ENCODE measurements around the gene TRAM2.

TRAM2 gene

DNA sequence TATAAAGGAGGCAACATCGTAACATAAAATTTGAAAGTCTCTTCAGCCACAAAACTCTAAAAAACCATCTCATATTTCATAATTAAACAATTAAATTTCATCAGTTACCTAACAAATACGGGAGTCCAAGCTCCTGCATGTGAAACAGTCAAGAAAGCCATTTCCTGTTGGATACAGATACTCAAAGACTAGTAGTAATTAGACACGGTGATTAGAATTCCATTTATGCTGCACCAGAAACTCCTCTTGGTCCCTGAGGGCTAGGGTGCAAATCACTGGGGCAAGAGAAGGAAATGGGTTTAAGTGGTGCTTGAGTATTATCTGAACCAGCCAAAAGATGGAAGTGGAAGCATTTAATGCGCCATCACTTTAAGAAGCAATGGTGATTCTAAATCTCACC lies 27.4 kb downstream of the TRAM2 start:
- Histone ChIP-seq H3K18ac (ENCODE audit: low read length) (no peak overlapping the region), H3K4me1 (ENCODE audit: control insufficient read depth in 2 of 2, insufficient read depth in 1 of 2, low read depth in 1 of 2, low read length in 2 of 2) (peaks cover 15 to 34% of the 10 kb centered on the region in 2 donors)
- 100% methylated on average over 1 of the region's 4 CpGs; no CpG with 5 or more reads in 1 of the 2 donors for WGBS, 2 donors (ENCODE audit: extremely low coverage in 2 of 2, insufficient read length in 2 of 2, insufficient replicate concordance in 1 of 2)

GRCh38 chr6:52548999-52549398 lies 27.9 kb downstream of the TRAM2 start:
- Histone ChIP-seq H3K36me3 (replicated peaks in 1 of 2; ENCODE audit: control insufficient read depth in 2 of 2, insufficient read depth in 2 of 2, low read length in 2 of 2) (peaks cover 0 to 2% of the 10 kb centered on the region in 2 donors), H3K18ac (ENCODE audit: low read length) (no peak overlapping the region), H2AFZ (ENCODE audit: low read length) (no peak overlapping the region), H3K14ac (ENCODE audit: low read length) (no peak overlapping the region), H3K9me3 (replicated peaks in 1 of 2; ENCODE audit: control insufficient read depth in 2 of 2, insufficient read depth in 1 of 2, low read depth in 1 of 2, low read length in 2 of 2) (no peaks in the 10 kb centered on the region), H2BK5ac (ENCODE audit: low read length) (no peak overlapping the region), H3K27ac (replicated peaks; ENCODE audit: low read length) (no peak overlapping the region), H3K4me3 (ENCODE audit: low read length in 2 of 2) (no peak overlapping the region), H4K8ac (ENCODE audit: low read depth, low read length) (no peak overlapping the region), H2BK120ac (ENCODE audit: low read depth, low read length) (no peak overlapping the region), H2AK5ac (ENCODE audit: low read depth, low read length) (no peak overlapping the region), H3K79me1 (ENCODE audit: low read depth, low read length) (peaks cover 4% of the 10 kb centered on the region), H3K23ac (ENCODE audit: low read depth, low read length, poor library complexity) (no peak overlapping the region), H4K91ac (ENCODE audit: low read depth, low read length, poor library complexity) (no peak overlapping the region), H3K4me2 (ENCODE audit: insufficient read depth, low read length, poor library complexity, severe bottlenecking) (no peak overlapping the region), H2BK15ac (ENCODE audit: low read length) (no peak overlapping the region), H3K4ac (ENCODE audit: low read length) (no peak overlapping the region), H2BK12ac (ENCODE audit: low read length) (no peak overlapping the region), H3K9ac (ENCODE audit: low read depth, low read length, poor library complexity) (no peak overlapping the region), H3K4me1 (ENCODE audit: control insufficient read depth in 2 of 2, insufficient read depth in 1 of 2, low read depth in 1 of 2, low read length in 2 of 2) (peaks cover 19 to 37% of the 10 kb centered on the region in 2 donors), H3K27me3 (ENCODE audit: control insufficient read depth in 3 of 3, insufficient read depth in 3 of 3, low read depth in 1 of 3, low read length in 3 of 3) (no peaks in the 10 kb centered on the region)
- no peak for DNase-seq (ENCODE audit: low spot score)
- WGBS, 2 donors (ENCODE audit: extremely low coverage in 2 of 2, insufficient read length in 2 of 2, insufficient replicate concordance in 1 of 2), result no CpG with 5 or more reads among the region's 5 CpGs

More for the DNA sequence above, 27.4 kb downstream of the TRAM2 start:
- no peak overlapping the region for H3K23ac ChIP-seq (ENCODE audit: low read depth, low read length, poor library complexity)
- H3K4me2 ChIP-seq (ENCODE audit: insufficient read depth, low read length, poor library complexity, severe bottlenecking), result no peak overlapping the region
- H4K91ac ChIP-seq (ENCODE audit: low read depth, low read length, poor library complexity), result no peak overlapping the region
- H2BK120ac ChIP-seq (ENCODE audit: low read depth, low read length), result no peak overlapping the region
- H3K4ac ChIP-seq (ENCODE audit: low read length), result no peak overlapping the region
- no peak overlapping the region for H4K8ac ChIP-seq (ENCODE audit: low read depth, low read length)
- no peak overlapping the region for H2AK5ac ChIP-seq (ENCODE audit: low read depth, low read length)
- H3K9ac ChIP-seq (ENCODE audit: low read depth, low read length, poor library complexity), result no peak overlapping the region
- H2BK5ac ChIP-seq (ENCODE audit: low read length), result no peak overlapping the region
- no peak overlapping the region for H2AFZ ChIP-seq (ENCODE audit: low read length)
- H3K36me3 ChIP-seq (replicated peaks in 1 of 2; ENCODE audit: control insufficient read depth in 2 of 2, insufficient read depth in 2 of 2, low read length in 2 of 2), result no peaks in the 10 kb centered on the region
- no peak for DNase-seq (ENCODE audit: low spot score)
- no peak overlapping the region for H2BK12ac ChIP-seq (ENCODE audit: low read length)
- H3K27ac ChIP-seq (replicated peaks; ENCODE audit: low read length), result no peak overlapping the region
- H3K27me3 ChIP-seq (ENCODE audit: control insufficient read depth in 3 of 3, insufficient read depth in 3 of 3, low read depth in 1 of 3, low read length in 3 of 3), result no peaks in the 10 kb centered on the region
- peaks cover 4% of the 10 kb centered on the region for H3K79me1 ChIP-seq (ENCODE audit: low read depth, low read length)
- H3K14ac ChIP-seq (ENCODE audit: low read length), result no peak overlapping the region
- H3K9me3 ChIP-seq (replicated peaks in 1 of 2; ENCODE audit: control insufficient read depth in 2 of 2, insufficient read depth in 1 of 2, low read depth in 1 of 2, low read length in 2 of 2), result no peaks in the 10 kb centered on the region
- H2BK15ac ChIP-seq (ENCODE audit: low read length), result no peak overlapping the region
- H3K4me3 ChIP-seq (ENCODE audit: low read length in 2 of 2), result no peak overlapping the region

DNA sequence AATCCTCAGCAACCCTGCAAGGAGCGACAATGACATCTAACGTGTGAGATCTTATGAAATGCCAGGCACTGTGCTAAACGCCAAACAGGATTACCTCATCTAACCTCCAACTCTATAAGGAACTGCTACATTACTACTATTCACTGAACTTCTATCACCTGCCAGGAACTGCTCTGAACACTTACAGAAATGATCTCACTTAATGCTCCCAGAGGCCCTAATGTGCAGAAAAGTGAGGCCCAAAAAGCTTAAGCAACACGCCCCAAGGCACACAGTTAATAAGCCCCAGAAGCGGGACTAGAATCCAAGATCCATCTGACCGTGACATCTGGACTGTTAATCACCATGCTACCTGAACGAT lies 28.5 kb downstream of the TRAM2 start:
- no peak for DNase-seq (ENCODE audit: low spot score)
- no peak overlapping the region for H2BK5ac ChIP-seq (ENCODE audit: low read length)
- H3K14ac ChIP-seq (ENCODE audit: low read length), result no peak overlapping the region
- no peak overlapping the region for H3K18ac ChIP-seq (ENCODE audit: low read length)
- H2BK12ac ChIP-seq (ENCODE audit: low read length), result no peak overlapping the region
- H2BK15ac ChIP-seq (ENCODE audit: low read length), result no peak overlapping the region
- H3K9me3 ChIP-seq (replicated peaks in 1 of 2; ENCODE audit: control insufficient read depth in 2 of 2, insufficient read depth in 1 of 2, low read depth in 1 of 2, low read length in 2 of 2), result no peaks in the 10 kb centered on the region
- no CpG with 5 or more reads among the region's 7 CpGs for WGBS, 2 donors (ENCODE audit: extremely low coverage in 2 of 2, insufficient read length in 2 of 2, insufficient replicate concordance in 1 of 2)
- no peak overlapping the region for H3K23ac ChIP-seq (ENCODE audit: low read depth, low read length, poor library complexity)
- H2AFZ ChIP-seq (ENCODE audit: low read length), result no peak overlapping the region
- no peak overlapping the region for H4K91ac ChIP-seq (ENCODE audit: low read depth, low read length, poor library complexity)
- no peak overlapping the region for H3K4ac ChIP-seq (ENCODE audit: low read length)
- H4K8ac ChIP-seq (ENCODE audit: low read depth, low read length), result no peak overlapping the region
- no peak overlapping the region for H3K9ac ChIP-seq (ENCODE audit: low read depth, low read length, poor library complexity)
- H3K79me1 ChIP-seq (ENCODE audit: low read depth, low read length), result peaks cover 4% of the 10 kb centered on the region
- peaks cover 0 to 2% of the 10 kb centered on the region in 2 donors for H3K36me3 ChIP-seq (replicated peaks in 1 of 2; ENCODE audit: control insufficient read depth in 2 of 2, insufficient read depth in 2 of 2, low read length in 2 of 2)
- H2AK5ac ChIP-seq (ENCODE audit: low read depth, low read length), result no peak overlapping the region
- peaks cover 25 to 37% of the 10 kb centered on the region in 2 donors for H3K4me1 ChIP-seq (ENCODE audit: control insufficient read depth in 2 of 2, insufficient read depth in 1 of 2, low read depth in 1 of 2, low read length in 2 of 2)
- H3K27me3 ChIP-seq (ENCODE audit: control insufficient read depth in 3 of 3, insufficient read depth in 3 of 3, low read depth in 1 of 3, low read length in 3 of 3), result no peaks in the 10 kb centered on the region
- no peak overlapping the region for H3K27ac ChIP-seq (replicated peaks; ENCODE audit: low read length)
- H2BK120ac ChIP-seq (ENCODE audit: low read depth, low read length), result no peak overlapping the region
- H3K4me3 ChIP-seq (ENCODE audit: low read length in 2 of 2), result no peak overlapping the region
- no peak overlapping the region for H3K4me2 ChIP-seq (ENCODE audit: insufficient read depth, low read length, poor library complexity, severe bottlenecking)

- DNase-seq (ENCODE audit: low spot score), result no peak
- H3K14ac ChIP-seq (ENCODE audit: low read length), result no peak overlapping the region
- peaks cover 4% of the 10 kb centered on the region for H3K79me1 ChIP-seq (ENCODE audit: low read depth, low read length)
- no peak overlapping the region for H4K91ac ChIP-seq (ENCODE audit: low read depth, low read length, poor library complexity)
- H3K4me1 ChIP-seq (ENCODE audit: control insufficient read depth in 2 of 2, insufficient read depth in 1 of 2, low read depth in 1 of 2, low read length in 2 of 2), result peaks cover 25 to 35% of the 10 kb centered on the region in 2 donors
- no peak overlapping the region for H3K18ac ChIP-seq (ENCODE audit: low read length)
- no peak overlapping the region for H2BK15ac ChIP-seq (ENCODE audit: low read length)
- no peak overlapping the region for H3K4ac ChIP-seq (ENCODE audit: low read length)
- no CpG with 5 or more reads among the region's 9 CpGs for WGBS, 2 donors (ENCODE audit: extremely low coverage in 2 of 2, insufficient read length in 2 of 2, insufficient replicate concordance in 1 of 2)
- H2AK5ac ChIP-seq (ENCODE audit: low read depth, low read length), result no peak overlapping the region
- H3K9ac ChIP-seq (ENCODE audit: low read depth, low read length, poor library complexity), result no peak overlapping the region
- no peak overlapping the region for H2BK12ac ChIP-seq (ENCODE audit: low read length)
- no peak overlapping the region for H3K27ac ChIP-seq (replicated peaks; ENCODE audit: low read length)
- H2BK5ac ChIP-seq (ENCODE audit: low read length), result no peak overlapping the region
- H2AFZ ChIP-seq (ENCODE audit: low read length), result no peak overlapping the region
- peaks cover 0 to 2% of the 10 kb centered on the region in 2 donors for H3K36me3 ChIP-seq (replicated peaks in 1 of 2; ENCODE audit: control insufficient read depth in 2 of 2, insufficient read depth in 2 of 2, low read length in 2 of 2)
- H3K4me2 ChIP-seq (ENCODE audit: insufficient read depth, low read length, poor library complexity, severe bottlenecking), result no peak overlapping the region
- H4K8ac ChIP-seq (ENCODE audit: low read depth, low read length), result no peak overlapping the region
- H3K9me3 ChIP-seq (replicated peaks in 1 of 2; ENCODE audit: control insufficient read depth in 2 of 2, insufficient read depth in 1 of 2, low read depth in 1 of 2, low read length in 2 of 2), result no peaks in the 10 kb centered on the region
- H2BK120ac ChIP-seq (ENCODE audit: low read depth, low read length), result no peak overlapping the region
- no peaks in the 10 kb centered on the region for H3K27me3 ChIP-seq (ENCODE audit: control insufficient read depth in 3 of 3, insufficient read depth in 3 of 3, low read depth in 1 of 3, low read length in 3 of 3)
- H3K4me3 ChIP-seq (ENCODE audit: low read length in 2 of 2), result no peak overlapping the region
- no peak overlapping the region for H3K23ac ChIP-seq (ENCODE audit: low read depth, low read length, poor library complexity)
Measured at GRCh38 chr6:52547647-52548352, 29.1 kb downstream of the TRAM2 start.
